ENCODE measurements around the gene ADORA2B. TPM values are rescaled to one million over a fixed set of nuclear protein-coding genes. Genes with fewer than 3 reads are reported as not detected.

The ADORA2B gene
- total and polyA plus RNA-seq, 2 of the 8 experiments (the other 6 are each of a cell fraction or from before 2014, with no cell fraction given), result 2.6 to 8.2 TPM

DNA sequence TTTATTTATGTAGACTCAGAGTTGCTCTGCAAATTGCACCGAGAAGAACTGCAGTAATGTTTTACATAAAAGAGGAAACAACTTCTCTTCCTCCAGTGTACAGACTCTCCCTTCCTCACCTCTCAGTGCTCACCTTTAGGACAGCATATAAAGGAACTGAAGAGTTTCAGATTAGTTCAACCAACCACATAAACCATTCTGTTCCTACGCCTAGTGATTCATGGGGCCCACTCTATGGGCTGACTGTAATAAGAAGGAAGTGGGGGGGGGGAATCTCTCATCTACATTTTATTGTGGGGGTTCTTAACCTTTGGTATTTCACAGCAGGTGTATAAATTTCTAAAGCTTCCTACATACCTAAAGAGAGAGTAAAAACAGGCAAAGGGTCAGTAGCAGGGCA is 36.3 kb downstream of the ADORA2B start:
- no peak overlapping the region for H3K23ac ChIP-seq (ENCODE audit: insufficient read length)
- FAIRE-seq (no peak), DNase-seq (ENCODE audit: low read depth in 1 of 2, low spot score in 2 of 2) (no peak)
- H3K4me2 ChIP-seq (ENCODE audit: insufficient read depth in 1 of 2, low read depth in 2 of 2, low read length in 2 of 2), result no peak overlapping the region
- no peak overlapping the region for H2BK12ac ChIP-seq (ENCODE audit: low read depth, low read length)
- no peak overlapping the region for H3K27ac ChIP-seq (ENCODE audit: low read depth, low read length)
- ChIA-PET POLR2A (ENCODE audit: partially characterized antibody) (interaction anchor here (1.2 to 1.4 kb wide), 2 partner anchors 12 to 15 kb away, joined by 3 to 7 read pairs; no protein-coding TSS in a partner anchor), CTCF (ENCODE audit: partially characterized antibody) (interaction anchor here (1.8 kb wide), 1 partner anchor 37 kb away, joined by 8 read pairs; the partner anchor contains the start of gene ADORA2B)
- no peak overlapping the region for H2BK5ac ChIP-seq (ENCODE audit: low read depth, low read length)
- no peaks in the 10 kb centered on the region for H3K4me1 ChIP-seq (replicated peaks in 1 of 4; ENCODE audit: control insufficient read depth in 3 of 4, insufficient read depth in 4 of 4, low read length in 3 of 4)
- H2AK5ac ChIP-seq (ENCODE audit: low read depth, low read length), result no peak overlapping the region
- no peaks in the 10 kb centered on the region for H3K27me3 ChIP-seq (replicated peaks in 1 of 4; ENCODE audit: control insufficient read depth in 3 of 4, extremely low read depth in 1 of 4, insufficient read depth in 3 of 4, low read length in 3 of 4)
- H2BK15ac ChIP-seq (ENCODE audit: low read length), result no peak overlapping the region
- H2BK120ac ChIP-seq (replicated peaks; ENCODE audit: low read depth, low read length), result no peak overlapping the region
- no peak overlapping the region; the same call in 1 of the 2 replicates for H3K18ac ChIP-seq (ENCODE audit: extremely low read depth, low read length)
- H2BK20ac ChIP-seq (ENCODE audit: low read length), result no peak overlapping the region
- no peak overlapping the region for H4K91ac ChIP-seq (replicated peaks; ENCODE audit: insufficient read length, low read length)
- no peaks in the 10 kb centered on the region for H3K79me2 ChIP-seq (ENCODE audit: control insufficient read depth in 1 of 2, insufficient read depth in 2 of 2, low read length in 2 of 2)
- peaks cover 0 to 3% of the 10 kb centered on the region in 2 experiments for H4K20me1 ChIP-seq (replicated peaks in 1 of 2; ENCODE audit: control insufficient read depth in 1 of 2, insufficient read depth in 2 of 2, low read length in 2 of 2)
- 58% methylated on average over 2 of the region's 2 CpGs; no CpG with 5 or more reads in 1 of the 2 experiments for WGBS, 2 experiments (ENCODE audit: extremely low coverage in 1 of 2, insufficient coverage in 1 of 2, insufficient read length in 1 of 2, insufficient replicate concordance in 2 of 2, low coverage in 1 of 2, low lambda C conversion rate in 2 of 2, missing lambda C conversion rate in 1 of 2)
- no peak overlapping the region for H4K5ac ChIP-seq (ENCODE audit: insufficient read length, low read depth, low read length)
- no peak overlapping the region for H3K9ac ChIP-seq (replicated peaks in 1 of 4; ENCODE audit: extremely low read depth in 1 of 4, low read depth in 3 of 4, low read length in 3 of 4)
- H3K23me2 ChIP-seq (ENCODE audit: low read depth, low read length), result no peaks in the 10 kb centered on the region
- H4K8ac ChIP-seq (ENCODE audit: extremely low read depth, insufficient read depth, low read length), result no peak overlapping the region
- no peak overlapping the region for H3K4me3 ChIP-seq (ENCODE audit: extremely low read depth in 1 of 4, insufficient read depth in 2 of 4, low read depth in 3 of 4, low read length in 4 of 4)
- no peaks in the 10 kb centered on the region for H3K79me1 ChIP-seq (ENCODE audit: low read depth, low read length)
- H3K9me3 ChIP-seq (ENCODE audit: insufficient read depth in 2 of 2, low read depth in 1 of 2, low read length in 1 of 2), result peaks cover 4 to 9% of the 10 kb centered on the region in 2 experiments; a peak in 2 of 4 replicates
- H3K14ac ChIP-seq (ENCODE audit: insufficient read length), result no peak overlapping the region
- peaks cover 2 to 54% (median 29%) of the 10 kb centered on the region in 4 experiments; a peak in 6 of 8 replicates for H3K36me3 ChIP-seq (ENCODE audit: control insufficient read depth in 2 of 4, insufficient read depth in 4 of 4, low read length in 3 of 4)
- no peak overlapping the region for H3K56ac ChIP-seq (replicated peaks; ENCODE audit: insufficient read length, low read depth, low read length)
- no peak overlapping the region for H2AFZ ChIP-seq (ENCODE audit: low read length)
- H3K4ac ChIP-seq (replicated peaks; ENCODE audit: insufficient read length, low read depth, low read length), result no peak overlapping the region
- TF ChIP-seq SAP30 (IDR thresholded peaks at IDR 0.05; ENCODE audit: insufficient read depth, insufficient replicate concordance, low read length) (no peak), YY1 (IDR thresholded peaks at IDR 0.05; ENCODE audit: low read depth, low read length) (no peak), CHD2 (IDR thresholded peaks at IDR 0.05; ENCODE audit: low read length) (no peak), EP300 (IDR thresholded peaks at IDR 0.05; ENCODE audit: borderline replicate concordance in 1 of 2, low read depth in 2 of 2, low read length in 2 of 2) (no peak), KDM5A (IDR thresholded peaks at IDR 0.05; ENCODE audit: low read length) (no peak), CEBPB (IDR thresholded peaks at IDR 0.05; ENCODE audit: low read depth, low read length) (no peak)
- TF ChIP-seq, protein P1, sequence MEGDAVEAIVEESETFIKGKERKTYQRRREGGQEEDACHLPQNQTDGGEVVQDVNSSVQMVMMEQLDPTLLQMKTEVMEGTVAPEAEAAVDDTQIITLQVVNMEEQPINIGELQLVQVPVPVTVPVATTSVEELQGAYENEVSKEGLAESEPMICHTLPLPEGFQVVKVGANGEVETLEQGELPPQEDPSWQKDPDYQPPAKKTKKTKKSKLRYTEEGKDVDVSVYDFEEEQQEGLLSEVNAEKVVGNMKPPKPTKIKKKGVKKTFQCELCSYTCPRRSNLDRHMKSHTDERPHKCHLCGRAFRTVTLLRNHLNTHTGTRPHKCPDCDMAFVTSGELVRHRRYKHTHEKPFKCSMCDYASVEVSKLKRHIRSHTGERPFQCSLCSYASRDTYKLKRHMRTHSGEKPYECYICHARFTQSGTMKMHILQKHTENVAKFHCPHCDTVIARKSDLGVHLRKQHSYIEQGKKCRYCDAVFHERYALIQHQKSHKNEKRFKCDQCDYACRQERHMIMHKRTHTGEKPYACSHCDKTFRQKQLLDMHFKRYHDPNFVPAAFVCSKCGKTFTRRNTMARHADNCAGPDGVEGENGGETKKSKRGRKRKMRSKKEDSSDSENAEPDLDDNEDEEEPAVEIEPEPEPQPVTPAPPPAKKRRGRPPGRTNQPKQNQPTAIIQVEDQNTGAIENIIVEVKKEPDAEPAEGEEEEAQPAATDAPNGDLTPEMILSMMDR (IDR thresholded peaks at IDR 0.05; ENCODE audit: control extremely low read depth in 1 of 3, insufficient read depth in 1 of 3, low read depth in 1 of 3, low read length in 3 of 3), result no peak
- TF ChIP-seq, protein P2, sequence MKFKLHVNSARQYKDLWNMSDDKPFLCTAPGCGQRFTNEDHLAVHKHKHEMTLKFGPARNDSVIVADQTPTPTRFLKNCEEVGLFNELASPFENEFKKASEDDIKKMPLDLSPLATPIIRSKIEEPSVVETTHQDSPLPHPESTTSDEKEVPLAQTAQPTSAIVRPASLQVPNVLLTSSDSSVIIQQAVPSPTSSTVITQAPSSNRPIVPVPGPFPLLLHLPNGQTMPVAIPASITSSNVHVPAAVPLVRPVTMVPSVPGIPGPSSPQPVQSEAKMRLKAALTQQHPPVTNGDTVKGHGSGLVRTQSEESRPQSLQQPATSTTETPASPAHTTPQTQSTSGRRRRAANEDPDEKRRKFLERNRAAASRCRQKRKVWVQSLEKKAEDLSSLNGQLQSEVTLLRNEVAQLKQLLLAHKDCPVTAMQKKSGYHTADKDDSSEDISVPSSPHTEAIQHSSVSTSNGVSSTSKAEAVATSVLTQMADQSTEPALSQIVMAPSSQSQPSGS (IDR thresholded peaks at IDR 0.05; ENCODE audit: low read length), result no peak
- TF ChIP-seq, protein P3, sequence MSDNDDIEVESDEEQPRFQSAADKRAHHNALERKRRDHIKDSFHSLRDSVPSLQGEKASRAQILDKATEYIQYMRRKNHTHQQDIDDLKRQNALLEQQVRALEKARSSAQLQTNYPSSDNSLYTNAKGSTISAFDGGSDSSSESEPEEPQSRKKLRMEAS (IDR thresholded peaks at IDR 0.05), result no peak
